Peyer's patch (tissue), 4 donors: ENCODE measurements around the gene PDGFB. TPM values are rescaled to one million over a fixed set of nuclear protein-coding genes. Genes with fewer than 3 reads are reported as not detected.
A peak's percentile ranks its signal among the peaks of the same experiment; 100 is the strongest.

Source experiments
- DNase-seq, 3 donors: peaks; one replicate each; pipeline ENCODE4 v3.0.0-alpha.2; 2017 to 2019
- H3K27ac ChIP-seq, 4 donors: fragments of 200-600 bp; sonication (generic); one replicate each; pipeline ENCODE4 v1.5.1; 2016 to 2019
- H3K27me3 ChIP-seq, 2 donors: fragments of 200-600 bp; sonication (generic); one replicate each; pipeline ENCODE4 v1.5.1; 2019
- H3K36me3 ChIP-seq, 3 donors: fragments of 200-600 bp; sonication (generic); one replicate each; pipeline ENCODE4 v1.5.1; 2016 to 2019
- H3K4me1 ChIP-seq, 4 donors: fragments of 200-600 bp; sonication (generic); one replicate each; pipeline ENCODE4 v1.5.1; 2016 to 2019
- H3K4me3 ChIP-seq, 4 donors: fragments of 200-600 bp; sonication (generic); 1 replicate in 3 of 4; 2 replicates in 1 of 4; pipeline ENCODE4 v1.5.1; 2016 to 2019; ENCODE audit warnings: mild to moderate bottlenecking in 1 of 4
- H3K9me3 ChIP-seq, 4 donors: fragments of 200-600 bp; sonication (generic); one replicate each; pipeline ENCODE4 v1.5.1; 2016 to 2019; ENCODE audit warnings: mild to moderate bottlenecking in 1 of 4
- CTCF ChIP-seq, 6 experiments: fragments of 450-650 bp in 4 of 6; fragments of 200-600 bp in 2 of 6; sonication (generic) in 1 of 6; IDR thresholded peaks; one replicate each; pipeline ENCODE4 v1.5.1; 2017 to 2019; ENCODE audit warnings: antibody characterized with exemption in 6 of 6, mild to moderate bottlenecking in 3 of 6, moderate library complexity in 1 of 6
- POLR2A ChIP-seq, 2 donors: fragments of 450-650 bp; IDR thresholded peaks; one replicate each; pipeline ENCODE4 v1.5.1; 2017; ENCODE audit warnings: antibody characterized with exemption in 2 of 2, mild to moderate bottlenecking in 2 of 2, moderate library complexity in 2 of 2
- total RNA-seq, 4 donors: library from RNA; depleted of rRNA; stranded (reverse); fragments of >200 nt; gene quantifications; one replicate each; pipeline ENCODE4 v1.1.0, GENCODE V29; 2016

The PDGFB gene
- total RNA-seq, result 10 to 100 TPM in 1 of 4 donors, 1 to 10 TPM in 3; 1.8 to 10.7 (median 3.8) TPM

- peak within 1 kb of the TSS; percentile 34 to 59 (median 52) for H3K4me3 ChIP-seq
- peak within 1 kb of the TSS; percentile 14 to 79 (median 48) for H3K27ac ChIP-seq
- peak; percentile 23 to 42 for TF ChIP-seq POLR2A (IDR thresholded peaks at IDR 0.05)
- no peak for TF ChIP-seq CTCF (IDR thresholded peaks at IDR 0.05)
- peaks cover 0 to 54% (median 25%) of the 10 kb centered on the region in 4 donors for H3K4me1 ChIP-seq
- H3K27me3 ChIP-seq, result peaks cover 0 to 34% of the 10 kb centered on the region in 2 donors
- no peaks in the 10 kb centered on the region for H3K9me3 ChIP-seq
- DNase-seq, result no peak
- no peaks in the 10 kb centered on the region for H3K36me3 ChIP-seq
Measured at GRCh38 chr22:39244496-39245129, at the start of gene PDGFB. PDGFB (minus strand) TSS chr22:39244982; CDS start chr22:39243963, 1,019 bp downstream.

DNA sequence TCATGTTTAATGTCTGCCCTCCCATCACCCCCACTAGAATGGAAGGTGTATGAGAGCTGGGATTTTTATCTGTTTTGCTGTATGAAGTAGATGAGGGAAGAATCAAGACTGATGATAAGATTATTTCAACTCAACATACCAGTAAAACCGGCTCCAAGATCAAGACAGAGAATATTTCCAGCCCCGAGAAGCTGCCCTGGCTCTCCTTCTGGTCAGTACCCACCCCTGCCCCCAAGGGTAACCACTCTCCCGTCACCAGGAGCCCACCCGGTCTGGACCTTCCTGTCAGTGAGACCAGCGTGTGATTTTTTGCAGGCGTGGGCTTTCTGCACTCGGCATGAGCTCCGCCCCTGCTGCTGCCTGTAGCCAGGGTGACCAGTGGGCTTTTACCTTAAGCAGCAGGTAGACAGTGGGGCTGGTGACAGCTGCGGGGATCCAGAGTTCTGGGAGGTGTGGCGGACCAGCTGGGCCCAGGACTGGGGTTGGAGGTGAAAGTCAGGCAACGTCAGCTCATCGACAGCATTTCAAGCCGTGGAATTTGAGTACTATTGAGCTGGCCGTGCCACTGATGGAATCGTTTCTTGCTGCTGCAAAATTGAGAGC, 49.1 kb upstream of the PDGFB start:
- H3K27ac ChIP-seq, result no peak overlapping the region
- no peaks in the 10 kb centered on the region for H3K36me3 ChIP-seq
- no peaks in the 10 kb centered on the region for H3K27me3 ChIP-seq
- H3K4me3 ChIP-seq, result no peak overlapping the region
- H3K9me3 ChIP-seq, result no peaks in the 10 kb centered on the region
- TF ChIP-seq POLR2A (IDR thresholded peaks at IDR 0.05), result no peak
- TF ChIP-seq CTCF (IDR thresholded peaks at IDR 0.05), result no peak
- H3K4me1 ChIP-seq, result peaks cover 0 to 16% (median 5%) of the 10 kb centered on the region in 4 donors
- DNase-seq, result no peak

- Histone ChIP-seq H3K4me3 (no peak overlapping the region), H3K27ac (peak overlapping the region in 3 of 4 donors; percentile 26 to 67 (median 36)), H3K9me3 (no peaks in the 10 kb centered on the region), H3K27me3 (no peaks in the 10 kb centered on the region), H3K4me1 (peaks cover 0 to 15% (median 4%) of the 10 kb centered on the region in 4 donors), H3K36me3 (no peaks in the 10 kb centered on the region)
- peak; percentile 45 to 87 (median 81) for DNase-seq
- TF ChIP-seq CTCF (IDR thresholded peaks at IDR 0.05) (no peak), POLR2A (IDR thresholded peaks at IDR 0.05) (no peak)
Measured at GRCh38 chr22:39292561-39293074, 47.8 kb upstream of the PDGFB start.

DNA sequence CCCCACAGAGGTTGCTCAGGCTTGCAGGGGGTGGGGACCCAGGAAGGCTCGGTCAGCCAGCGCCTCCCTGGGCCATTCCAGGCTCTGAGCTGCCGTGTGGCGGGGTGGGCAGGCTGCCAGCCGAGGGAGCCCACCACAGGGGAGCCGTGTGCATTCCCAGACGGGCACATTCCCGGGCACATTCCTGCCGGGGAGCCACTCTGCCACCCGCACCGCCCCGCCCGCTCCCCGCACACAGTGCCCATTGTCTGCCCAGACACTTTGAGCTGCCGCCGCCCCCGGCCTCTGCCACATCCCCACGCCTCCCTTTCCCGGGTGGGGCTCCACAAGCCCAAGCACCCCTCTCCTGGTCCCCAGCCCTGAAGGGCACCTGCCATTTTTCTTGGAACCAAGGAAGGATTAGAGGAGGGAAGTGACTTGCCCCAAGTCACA, 47.3 kb upstream of the PDGFB start:
- Histone ChIP-seq H3K9me3 (no peaks in the 10 kb centered on the region), H3K27me3 (no peaks in the 10 kb centered on the region), H3K36me3 (no peaks in the 10 kb centered on the region), H3K27ac (peak overlapping the region in 3 of 4 donors; percentile 22 to 67 (median 36)), H3K4me1 (peaks cover 0 to 9% (median 0%) of the 10 kb centered on the region in 4 donors), H3K4me3 (no peak overlapping the region)
- TF ChIP-seq POLR2A (IDR thresholded peaks at IDR 0.05), result no peak
- TF ChIP-seq CTCF (IDR thresholded peaks at IDR 0.05), result no peak
- peak in 1 of 3 donors; percentile 45 for DNase-seq

GRCh38 chr22:39291523-39291922, 46.7 kb upstream of the PDGFB start:
- H3K4me3 ChIP-seq, result no peak overlapping the region
- H3K36me3 ChIP-seq, result no peaks in the 10 kb centered on the region
- peak overlapping the region in 2 of 4 donors; percentile 22 to 67 for H3K27ac ChIP-seq
- peaks cover 0 to 8% (median 0%) of the 10 kb centered on the region in 4 donors for H3K4me1 ChIP-seq
- H3K27me3 ChIP-seq, result no peaks in the 10 kb centered on the region
- DNase-seq, result no peak
- no peaks in the 10 kb centered on the region for H3K9me3 ChIP-seq
- TF ChIP-seq POLR2A (IDR thresholded peaks at IDR 0.05), result no peak
- no peak for TF ChIP-seq CTCF (IDR thresholded peaks at IDR 0.05)
